HG03571 (cell line): Measurements from ENCODE around the gene EPS8L1.

Source experiments
- ATAC-seq: cut with Tn5 transposase; IDR thresholded peaks from one replicate; pipeline ENCODE4 v1.9.1; 2021; ENCODE audit not compliant: unreplicated experiment

EPS8L1 gene

DNA sequence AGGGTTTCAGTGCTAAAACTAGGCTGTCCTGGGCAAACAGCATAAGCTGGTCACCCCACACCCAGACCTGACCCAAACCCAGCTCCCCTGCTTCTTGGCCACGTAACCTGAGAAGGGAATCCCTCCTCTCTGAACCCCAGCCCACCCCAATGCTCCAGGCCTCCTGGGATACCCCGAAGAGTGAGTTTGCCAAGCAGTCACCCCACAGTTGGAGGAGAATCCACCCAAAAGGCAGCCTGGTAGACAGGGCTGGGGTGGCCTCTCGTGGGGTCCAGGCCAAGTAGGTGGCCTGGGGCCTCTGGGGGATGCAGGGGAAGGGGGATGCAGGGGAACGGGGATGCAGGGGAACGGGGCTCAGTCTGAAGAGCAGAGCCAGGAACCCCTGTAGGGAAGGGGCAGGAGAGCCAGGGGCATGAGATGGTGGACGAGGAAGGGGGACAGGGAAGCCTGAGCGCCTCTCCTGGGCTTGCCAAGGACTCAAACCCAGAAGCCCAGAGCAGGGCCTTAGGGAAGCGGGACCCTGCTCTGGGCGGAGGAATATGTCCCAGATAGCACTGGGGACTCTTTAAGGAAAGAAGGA lies 39.0 kb downstream of the EPS8L1 start:
- no peak for ATAC-seq

DNA sequence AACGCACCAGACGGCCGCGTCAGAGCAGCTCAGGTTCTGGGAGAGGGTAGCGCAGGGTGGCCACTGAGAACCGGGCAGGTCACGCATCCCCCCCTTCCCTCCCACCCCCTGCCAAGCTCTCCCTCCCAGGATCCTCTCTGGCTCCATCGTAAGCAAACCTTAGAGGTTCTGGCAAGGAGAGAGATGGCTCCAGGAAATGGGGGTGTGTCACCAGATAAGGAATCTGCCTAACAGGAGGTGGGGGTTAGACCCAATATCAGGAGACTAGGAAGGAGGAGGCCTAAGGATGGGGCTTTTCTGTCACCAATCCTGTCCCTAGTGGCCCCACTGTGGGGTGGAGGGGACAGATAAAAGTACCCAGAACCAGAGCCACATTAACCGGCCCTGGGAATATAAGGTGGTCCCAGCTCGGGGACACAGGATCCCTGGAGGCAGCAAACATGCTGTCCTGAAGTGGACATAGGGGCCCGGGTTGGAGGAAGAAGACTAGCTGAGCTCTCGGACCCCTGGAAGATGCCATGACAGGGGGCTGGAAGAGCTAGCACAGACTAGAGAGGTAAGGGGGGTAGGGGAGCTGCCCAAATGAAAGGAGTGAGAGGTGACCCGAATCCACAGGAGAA lies 39.9 kb downstream of the EPS8L1 start:
- ATAC-seq, result no peak

DNA sequence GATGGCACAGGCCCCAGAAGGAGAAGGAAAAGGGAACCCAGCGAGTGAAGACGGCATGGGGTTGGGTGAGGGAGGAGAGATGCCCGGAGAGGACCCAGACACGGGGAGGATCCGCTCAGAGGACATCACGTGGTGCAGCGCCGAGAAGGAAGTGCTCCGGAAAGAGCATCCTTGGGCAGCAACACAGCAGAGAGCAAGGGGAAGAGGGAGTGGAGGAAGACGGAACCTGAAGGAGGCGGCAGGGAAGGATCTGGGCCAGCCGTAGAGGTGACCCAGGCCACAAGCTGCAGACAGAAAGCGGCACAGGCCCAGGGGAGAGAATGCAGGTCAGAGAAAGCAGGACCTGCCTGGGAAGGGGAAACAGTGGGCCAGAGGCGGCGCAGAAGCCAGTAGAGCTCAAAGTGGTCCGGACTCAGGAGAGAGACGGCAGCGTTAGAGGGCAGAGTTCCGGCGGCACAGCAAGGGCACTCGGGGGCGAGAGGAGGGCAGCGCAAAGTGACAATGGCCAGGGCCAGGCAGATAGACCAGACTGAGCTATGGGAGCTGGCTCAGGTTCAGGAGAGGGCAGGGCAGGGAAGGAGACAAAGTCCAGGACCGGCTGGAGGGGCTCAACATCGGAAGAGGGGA lies 40.7 kb downstream of the EPS8L1 start:
- ATAC-seq, result no peak

DNA sequence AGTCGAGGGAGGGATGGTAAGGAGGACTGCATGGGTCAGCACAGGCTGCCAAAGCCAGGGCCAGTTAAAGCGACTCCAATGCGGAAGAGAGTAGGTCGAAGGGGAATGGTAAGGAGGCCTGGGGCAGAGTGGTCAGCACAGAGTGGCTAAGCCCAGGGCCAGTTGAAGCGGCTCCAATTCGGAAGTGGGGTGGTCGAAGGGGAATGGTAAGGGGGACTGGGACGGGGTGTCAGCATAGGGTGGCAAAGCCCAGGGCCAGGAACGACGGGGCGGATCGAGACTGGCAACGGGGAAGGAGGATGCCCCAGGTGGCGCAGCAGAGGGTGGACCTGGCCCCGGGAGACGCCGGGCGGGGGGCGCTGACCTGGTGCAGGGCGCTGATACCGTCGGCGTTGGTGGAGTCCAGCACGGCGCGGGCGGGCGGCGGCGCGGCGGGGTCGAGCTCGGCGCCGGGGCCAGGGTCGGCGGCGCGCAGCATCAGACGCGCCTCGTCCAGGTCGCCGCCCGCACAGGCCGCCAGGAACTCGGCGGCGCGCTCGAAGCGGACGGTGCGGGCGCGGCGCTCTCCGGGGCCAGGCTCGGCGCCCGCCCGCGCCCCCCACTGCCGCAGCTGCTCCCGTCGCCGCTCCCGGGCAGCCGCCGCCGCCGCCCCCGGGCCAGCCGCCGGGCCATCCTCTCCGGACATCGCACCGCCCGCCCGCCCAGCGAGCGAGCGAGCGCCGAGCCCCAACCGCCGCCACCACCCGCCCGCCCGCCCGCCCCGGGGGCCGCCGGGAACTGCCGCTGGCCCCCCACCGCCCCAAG lies 41.4 kb downstream of the EPS8L1 start, which contains the start of gene PPP1R12C:
Gene PPP1R12C (minus strand): TSS at position 779 of the 804 bp plus-strand sequence. CDS start 94 bp downstream, at position 685.
- peak; percentile 4 for ATAC-seq

DNA sequence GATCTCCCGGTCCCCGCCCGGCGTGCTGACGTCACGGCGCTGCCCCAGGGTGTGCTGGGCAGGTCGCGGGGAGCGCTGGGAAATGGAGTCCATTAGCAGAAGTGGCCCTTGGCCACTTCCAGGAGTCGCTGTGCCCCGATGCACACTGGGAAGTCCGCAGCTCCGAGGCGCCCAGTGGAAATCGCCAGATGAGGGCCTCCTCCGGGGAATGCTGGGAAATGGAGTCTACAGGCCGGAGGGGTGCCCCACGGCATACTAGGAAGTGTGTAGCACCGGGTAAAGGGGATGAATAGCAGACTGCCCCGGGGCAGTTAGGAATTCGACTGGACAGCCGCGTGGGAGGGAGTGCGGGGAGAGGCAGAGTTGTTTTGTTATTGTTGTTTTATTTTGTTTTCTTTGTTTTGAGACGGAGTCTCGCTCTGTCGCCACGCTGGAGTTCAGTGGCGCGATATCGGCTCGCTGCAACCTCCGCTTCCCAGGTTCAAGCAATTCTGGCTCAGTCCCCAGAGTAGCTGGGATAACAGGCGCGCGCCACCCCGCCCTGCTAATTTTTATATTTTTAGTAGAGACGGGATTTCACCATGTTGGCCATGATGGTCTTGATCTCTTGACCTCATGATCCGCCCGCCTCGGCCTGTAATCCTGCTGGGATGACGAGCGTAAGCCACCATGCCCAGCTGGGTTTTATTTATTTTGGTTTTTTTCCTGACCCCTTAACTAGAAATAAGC lies 42.2 kb downstream of the EPS8L1 start:
- peak; percentile 79 for ATAC-seq

DNA sequence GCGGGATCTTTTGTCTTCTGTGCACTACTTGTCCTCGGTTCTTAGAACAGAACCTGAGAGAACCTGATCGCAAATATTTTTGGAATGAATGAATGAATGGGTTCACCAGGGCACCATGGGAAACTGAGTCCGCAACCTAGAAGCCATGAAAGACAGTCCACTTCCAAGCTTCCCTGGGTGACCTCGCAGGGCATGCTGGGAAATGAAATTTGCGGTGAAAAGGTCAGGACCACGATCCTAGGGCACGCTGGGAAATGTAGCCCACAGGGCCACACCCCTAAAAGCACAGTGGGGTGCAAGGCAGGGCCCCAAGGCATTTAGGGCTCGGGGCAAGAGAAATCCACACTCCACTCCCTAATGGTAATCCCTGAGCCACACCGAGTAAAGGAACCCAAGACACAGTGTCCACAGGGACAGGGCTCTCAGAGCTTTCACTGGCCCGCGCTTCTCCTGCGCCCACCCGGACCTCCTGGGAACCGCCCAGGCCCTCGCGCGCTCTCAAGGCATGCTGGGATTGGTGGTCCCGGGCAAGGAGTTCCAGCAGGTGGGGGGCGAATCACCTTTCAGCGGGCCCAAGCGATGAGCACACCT lies 42.8 kb downstream of the EPS8L1 start:
- ATAC-seq, result no peak

DNA sequence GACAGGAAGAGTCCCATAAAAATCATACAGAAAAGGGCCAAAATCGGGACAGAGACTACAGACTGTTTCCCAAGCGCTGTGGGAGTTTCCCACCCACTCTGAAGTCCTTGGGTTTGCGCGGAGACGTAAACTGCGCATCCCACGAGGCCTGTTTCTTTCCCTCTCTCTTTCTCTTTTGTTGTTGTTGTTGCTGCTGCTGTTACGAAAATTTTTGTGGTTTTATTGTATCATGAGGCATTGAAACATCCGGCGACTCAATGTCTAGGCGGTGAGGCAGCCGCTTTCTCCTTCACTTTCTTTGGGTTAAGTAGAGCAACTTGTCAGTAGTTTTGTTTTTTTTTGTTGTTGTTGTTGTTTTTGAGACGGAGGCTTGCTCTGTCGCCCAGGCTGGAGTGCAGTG lies 43.4 kb downstream of the EPS8L1 start:
- ATAC-seq, result no peak

DNA sequence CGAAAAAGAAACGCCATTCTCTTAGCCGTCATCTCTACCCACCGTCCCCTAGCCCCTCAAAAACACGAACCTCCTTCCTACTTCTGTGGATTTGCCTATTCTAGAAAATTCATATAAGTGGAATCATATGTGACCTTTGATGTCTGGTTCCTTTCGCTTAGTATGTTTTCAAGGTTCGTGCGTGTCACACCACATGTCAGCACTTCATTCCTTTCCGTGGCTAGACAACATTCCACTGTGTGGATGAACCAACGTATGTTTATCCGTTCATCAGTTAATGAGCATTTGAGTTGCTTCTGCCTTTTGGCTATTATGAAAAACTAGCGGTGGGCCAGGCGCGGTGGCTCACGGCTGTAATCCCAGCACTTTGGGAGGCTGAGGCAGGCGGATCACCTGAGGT lies 55.8 kb downstream of the EPS8L1 start:
- ATAC-seq, result no peak

DNA sequence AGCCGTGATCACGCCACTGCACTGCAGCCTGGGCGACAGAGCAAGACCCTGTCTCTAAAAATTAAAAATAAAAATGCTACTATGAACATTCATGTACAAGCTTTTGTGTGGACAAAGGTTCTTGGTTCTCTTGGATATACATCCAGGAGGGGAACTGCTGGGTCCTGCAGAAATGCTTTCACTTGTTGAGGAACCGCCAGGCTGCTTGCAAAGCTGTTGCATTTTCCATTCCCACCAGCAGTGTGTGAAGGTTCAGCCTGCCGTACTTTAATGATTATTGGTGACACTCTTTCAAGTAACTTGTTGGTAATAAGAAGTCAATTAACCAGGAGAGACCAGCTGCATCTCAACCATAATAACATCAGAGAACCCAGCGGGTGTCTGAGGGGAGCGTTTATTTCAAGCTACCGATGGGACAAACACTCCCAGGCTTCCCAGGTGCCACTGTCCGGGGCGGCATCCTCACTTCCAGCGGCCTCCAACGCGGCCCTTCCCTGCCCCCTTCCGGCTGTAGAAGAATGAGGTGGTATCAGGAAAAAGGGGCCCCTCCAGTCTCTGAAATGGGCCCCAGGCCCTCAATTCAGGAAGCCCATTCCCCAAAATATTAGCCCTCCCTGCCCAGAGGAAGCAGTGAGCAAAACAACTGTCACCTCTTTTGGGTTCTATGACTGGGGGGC lies 56.9 kb downstream of the EPS8L1 start:
- ATAC-seq, result no peak

DNA sequence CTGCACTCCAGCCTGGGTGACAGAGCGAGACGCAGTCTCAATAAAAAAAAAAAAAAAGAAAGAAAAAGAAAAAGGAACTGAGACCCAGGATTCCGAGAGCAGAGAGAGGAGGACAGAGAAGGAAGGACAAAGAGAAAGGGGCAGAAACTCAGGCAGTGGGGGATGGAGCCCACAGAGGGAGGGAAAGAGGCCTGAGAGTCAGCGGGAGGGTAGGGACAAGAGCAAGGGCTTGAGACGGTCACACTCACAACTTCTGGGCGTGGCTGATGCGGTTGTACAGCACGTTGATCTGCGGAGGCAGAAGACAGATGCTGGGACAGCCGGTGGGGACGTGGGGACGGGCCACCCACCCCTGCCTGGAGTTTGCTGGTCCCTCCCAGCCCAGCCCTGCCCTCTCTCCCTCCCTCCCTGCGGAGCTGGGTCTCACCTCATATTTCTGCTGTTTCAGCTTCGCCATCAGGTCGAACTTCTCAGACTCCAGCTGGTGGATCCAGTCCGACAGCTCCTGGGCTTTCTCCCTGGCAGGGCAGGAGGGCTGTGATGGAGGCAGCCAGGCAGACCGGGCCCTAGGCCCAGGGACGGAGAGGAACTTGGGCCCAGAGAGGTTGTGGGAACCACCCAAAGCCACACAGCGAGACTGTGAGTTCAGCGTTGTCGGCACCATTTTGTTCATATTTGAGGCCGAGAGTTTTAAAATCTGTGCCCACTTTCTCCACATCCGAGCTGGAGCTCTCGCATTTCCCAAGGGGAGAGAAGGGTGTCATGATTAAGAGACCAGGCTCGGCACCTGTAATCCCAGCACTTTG lies 58.2 kb downstream of the EPS8L1 start:
- ATAC-seq, result no peak

DNA sequence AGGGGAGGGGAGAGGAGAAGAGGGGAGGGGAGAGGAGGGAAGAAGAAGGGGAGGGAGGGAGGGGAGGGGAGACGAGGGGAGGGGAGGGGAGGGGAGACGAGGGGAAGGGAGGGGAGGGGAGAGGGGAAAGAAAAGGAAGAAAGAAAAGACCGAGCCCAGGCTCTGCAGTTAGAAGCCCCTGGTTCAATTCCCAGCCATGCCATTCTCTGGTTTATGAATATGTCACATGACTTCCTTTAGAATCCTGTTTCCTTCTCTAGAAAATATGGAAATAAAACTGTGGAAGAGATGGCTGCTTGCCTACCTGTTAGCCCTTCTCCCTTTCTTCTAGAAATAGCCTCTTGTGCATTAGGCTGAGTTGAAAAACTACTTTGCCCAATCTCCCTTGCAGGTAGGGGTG lies 59.1 kb downstream of the EPS8L1 start:
- no peak for ATAC-seq

DNA sequence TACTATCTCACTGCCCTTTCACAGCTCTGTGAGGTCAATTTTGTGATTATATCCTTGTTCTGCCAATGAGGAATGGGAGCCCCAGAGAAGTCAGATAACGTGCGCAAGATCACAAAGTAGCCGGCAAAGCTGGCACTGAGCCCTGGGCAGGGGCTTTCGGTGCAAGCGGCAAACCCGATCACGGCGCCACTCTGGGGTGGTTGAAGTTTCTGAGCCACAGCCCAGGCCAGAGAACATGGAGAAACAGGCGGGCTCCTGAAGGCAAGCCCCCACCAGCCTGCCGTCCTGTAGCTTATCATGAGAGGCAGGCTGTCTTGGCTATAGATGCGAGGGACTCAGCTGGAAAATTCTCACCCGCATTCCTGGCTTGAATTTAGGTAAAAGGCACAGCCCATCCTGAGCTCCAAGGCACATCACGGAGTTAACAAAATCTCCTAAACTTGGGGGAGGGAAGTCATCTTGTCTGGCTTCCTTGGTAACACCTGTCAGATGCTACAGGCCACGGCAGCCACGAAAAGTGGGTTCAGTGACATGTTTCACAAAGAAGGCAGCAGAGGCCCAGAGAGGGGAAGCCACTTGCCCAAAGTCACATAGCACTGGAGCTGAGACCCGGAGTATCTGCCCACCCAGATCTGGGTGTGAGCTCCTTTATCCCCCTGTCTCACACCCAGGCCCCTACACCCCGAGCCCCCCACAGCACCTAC lies 60.9 kb downstream of the EPS8L1 start:
- no peak for ATAC-seq
